ENCODE data around the gene LDLRAD3. TPM values are rescaled to one million over a fixed set of nuclear protein-coding genes. Genes with fewer than 3 reads are reported as not detected.
"Not testable (repeated sequence)": the region's sequence is repeated elsewhere in the genome, so short reads cannot be mapped to it uniquely, and the experiment has no call there.

Gene LDLRAD3
- total RNA-seq, 1 donor from 2014 or later = 39.1 TPM

DNA sequence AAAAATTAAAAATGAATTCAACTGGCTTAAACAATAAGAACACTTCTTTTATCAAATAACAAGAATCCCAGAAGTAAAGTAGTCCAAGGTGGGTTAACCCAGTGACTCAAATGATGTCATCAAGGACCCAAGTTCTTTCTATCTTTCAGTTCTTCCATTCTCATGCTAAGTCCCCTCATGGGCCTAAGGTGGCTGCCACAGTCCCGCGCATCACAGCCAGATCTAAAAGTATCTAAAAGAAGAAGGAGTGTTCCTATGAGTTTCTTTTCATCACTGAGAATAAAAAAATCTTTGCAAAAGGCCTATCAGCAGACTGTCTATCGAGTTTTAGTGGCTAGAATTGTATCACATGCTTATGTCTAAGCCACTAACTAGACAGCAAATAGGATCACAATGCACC, 37.2 kb upstream of the LDLRAD3 start:
- DNase-seq (ENCODE audit: low spot score in 2 of 2, unreplicated experiment in 2 of 2) = no peak
- Mint-ChIP-seq H3K36me3 (peaks cover 9% of the 10 kb centered on the region), H3K4me3 (no peak overlapping the region), H3K9me3 (peaks cover 27% of the 10 kb centered on the region), H3K27me3 (ENCODE audit: low read depth) (no peaks in the 10 kb centered on the region), H3K27ac (no peak overlapping the region), H3K4me1 (peaks cover 7% of the 10 kb centered on the region)
- TF ChIP-seq, protein P1, sequence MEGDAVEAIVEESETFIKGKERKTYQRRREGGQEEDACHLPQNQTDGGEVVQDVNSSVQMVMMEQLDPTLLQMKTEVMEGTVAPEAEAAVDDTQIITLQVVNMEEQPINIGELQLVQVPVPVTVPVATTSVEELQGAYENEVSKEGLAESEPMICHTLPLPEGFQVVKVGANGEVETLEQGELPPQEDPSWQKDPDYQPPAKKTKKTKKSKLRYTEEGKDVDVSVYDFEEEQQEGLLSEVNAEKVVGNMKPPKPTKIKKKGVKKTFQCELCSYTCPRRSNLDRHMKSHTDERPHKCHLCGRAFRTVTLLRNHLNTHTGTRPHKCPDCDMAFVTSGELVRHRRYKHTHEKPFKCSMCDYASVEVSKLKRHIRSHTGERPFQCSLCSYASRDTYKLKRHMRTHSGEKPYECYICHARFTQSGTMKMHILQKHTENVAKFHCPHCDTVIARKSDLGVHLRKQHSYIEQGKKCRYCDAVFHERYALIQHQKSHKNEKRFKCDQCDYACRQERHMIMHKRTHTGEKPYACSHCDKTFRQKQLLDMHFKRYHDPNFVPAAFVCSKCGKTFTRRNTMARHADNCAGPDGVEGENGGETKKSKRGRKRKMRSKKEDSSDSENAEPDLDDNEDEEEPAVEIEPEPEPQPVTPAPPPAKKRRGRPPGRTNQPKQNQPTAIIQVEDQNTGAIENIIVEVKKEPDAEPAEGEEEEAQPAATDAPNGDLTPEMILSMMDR (IDR thresholded peaks at IDR 0.05; ENCODE audit: unreplicated experiment) = no peak

DNA sequence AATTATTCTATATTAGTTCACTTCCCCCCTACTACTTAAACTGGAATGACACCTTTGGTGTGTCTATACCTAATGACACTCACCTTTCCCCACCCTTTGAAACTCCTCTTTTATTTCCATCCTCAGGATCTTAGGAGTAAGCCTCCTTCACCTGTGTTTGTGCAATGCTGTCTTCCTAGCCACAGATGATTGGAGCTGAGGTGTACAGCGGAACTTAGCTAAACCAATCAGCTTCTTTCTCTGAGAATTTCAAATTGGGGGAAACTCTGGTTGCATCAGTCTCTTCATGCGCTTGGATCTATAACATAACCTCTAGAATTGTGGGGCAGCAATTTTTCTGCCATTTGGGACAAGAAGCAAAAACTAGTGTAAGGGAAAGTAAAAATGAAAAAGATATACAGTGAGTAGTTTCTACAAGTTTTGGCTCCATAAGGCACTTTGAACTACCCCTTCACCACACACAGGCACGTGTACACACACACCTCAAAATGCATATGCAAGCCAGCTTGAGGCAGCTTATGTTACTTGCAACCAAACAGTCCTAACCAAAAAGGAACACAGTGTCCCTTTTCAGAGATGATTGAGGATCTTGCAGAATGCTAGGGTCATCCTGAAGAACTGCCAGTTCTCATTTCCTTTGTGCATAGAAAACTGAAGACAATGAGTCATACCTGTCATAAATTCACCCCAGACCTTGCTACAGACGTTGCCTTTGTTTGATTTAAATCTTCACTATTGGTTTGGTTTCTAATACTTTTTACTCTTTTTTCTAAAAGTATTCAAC, 36.0 kb upstream of the LDLRAD3 start:
- H3K9me3 Mint-ChIP-seq = peaks cover 16% of the 10 kb centered on the region
- no peak for DNase-seq (ENCODE audit: low spot score in 2 of 2, unreplicated experiment in 2 of 2)
- TF ChIP-seq, protein P1 (IDR thresholded peaks at IDR 0.05; ENCODE audit: unreplicated experiment) = no peak
- no peaks in the 10 kb centered on the region for H3K27me3 Mint-ChIP-seq (ENCODE audit: low read depth)
- no peak overlapping the region for H3K27ac Mint-ChIP-seq
- H3K4me1 Mint-ChIP-seq = peaks cover 11% of the 10 kb centered on the region
- no peak overlapping the region for H3K4me3 Mint-ChIP-seq
- peaks cover 5% of the 10 kb centered on the region for H3K36me3 Mint-ChIP-seq

DNA sequence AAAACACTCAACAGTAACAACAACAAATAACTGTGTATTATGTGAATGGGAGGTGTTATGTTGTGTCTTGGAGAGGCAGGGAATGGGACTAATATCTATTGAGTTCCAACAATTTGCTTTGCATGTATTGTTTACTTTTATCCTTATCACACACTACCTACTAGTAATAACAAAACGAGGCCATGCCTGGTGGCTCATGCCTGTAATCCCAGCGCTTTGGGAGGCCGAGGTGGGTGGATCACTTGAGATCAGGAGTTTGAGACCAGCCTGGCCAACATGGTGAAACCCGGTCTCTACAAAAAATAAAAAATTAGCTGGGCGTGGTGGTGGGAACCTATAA, 35.5 kb upstream of the LDLRAD3 start:
- DNase-seq (ENCODE audit: low spot score in 2 of 2, unreplicated experiment in 2 of 2); H3K27ac Mint-ChIP-seq; H3K36me3 Mint-ChIP-seq; H3K4me3 Mint-ChIP-seq; H3K27me3 Mint-ChIP-seq (ENCODE audit: low read depth): not testable (repeated sequence)
- Mint-ChIP-seq H3K4me1 (peaks cover 15% of the 10 kb centered on the region), H3K9me3 (peaks cover 11% of the 10 kb centered on the region)

DNA sequence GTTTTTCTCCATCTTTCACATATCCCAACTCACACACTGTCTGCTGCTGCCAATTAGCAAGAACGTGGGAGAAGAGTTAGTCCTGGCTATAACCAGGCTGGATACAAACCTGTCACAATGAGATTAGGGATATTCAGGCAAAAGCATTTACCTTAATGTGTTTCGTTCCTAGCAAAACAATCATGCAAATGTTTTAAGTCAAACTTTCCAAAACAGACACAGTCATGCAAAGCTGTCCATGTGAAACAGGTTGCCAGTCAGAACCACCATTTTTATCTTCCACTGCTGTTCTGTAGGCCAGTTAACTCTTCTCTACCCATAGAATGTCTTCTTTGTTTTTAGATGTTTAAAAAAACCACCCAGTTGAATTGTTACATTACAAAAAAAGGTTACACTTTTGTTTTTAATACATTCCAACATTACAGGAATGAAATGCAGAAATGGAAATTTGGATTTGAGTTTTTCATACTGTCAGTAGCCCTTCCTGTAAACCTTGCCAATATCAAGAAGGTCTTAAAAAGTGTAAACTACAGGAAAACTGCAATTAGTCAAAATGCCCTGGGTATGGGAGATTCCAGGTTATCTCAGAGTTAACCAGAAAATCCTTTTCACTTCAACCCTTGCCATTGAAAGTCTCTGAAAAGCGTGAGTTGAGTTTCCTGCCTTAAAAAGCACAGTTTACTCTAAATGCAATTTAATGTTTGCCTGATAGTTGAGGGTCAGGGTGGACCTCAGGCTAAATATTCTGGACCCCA, 34.2 kb upstream of the LDLRAD3 start:
- Mint-ChIP-seq H3K9me3 (peaks cover 5% of the 10 kb centered on the region), H3K27ac (no peak overlapping the region), H3K4me3 (no peak overlapping the region), H3K4me1 (peaks cover 15% of the 10 kb centered on the region), H3K27me3 (ENCODE audit: low read depth) (no peaks in the 10 kb centered on the region), H3K36me3 (no peaks in the 10 kb centered on the region)
- no peak for DNase-seq (ENCODE audit: low spot score in 2 of 2, unreplicated experiment in 2 of 2)
- TF ChIP-seq, protein P1 (IDR thresholded peaks at IDR 0.05; ENCODE audit: unreplicated experiment) = no peak

DNA sequence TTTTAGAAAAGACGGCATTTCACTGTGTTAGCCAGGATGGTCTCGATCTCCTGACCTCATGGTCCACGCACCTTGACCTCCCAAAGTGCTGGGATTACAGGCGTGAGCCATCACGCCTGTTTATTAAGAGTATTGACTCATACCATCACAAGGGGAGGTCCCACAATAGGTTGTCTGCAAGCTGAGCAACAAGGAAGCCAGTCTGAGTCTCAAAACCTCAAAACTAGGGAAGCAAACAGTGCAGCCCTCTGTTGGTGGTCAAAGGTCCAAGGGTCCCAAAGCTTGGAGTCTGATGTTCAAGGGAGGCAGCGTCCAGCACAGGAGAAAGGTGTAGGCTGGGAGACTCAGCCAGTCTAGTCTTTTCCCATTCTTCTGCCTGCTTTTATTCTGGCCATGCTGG, 32.8 kb upstream of the LDLRAD3 start:
- Mint-ChIP-seq H3K4me3 (no peak overlapping the region), H3K27me3 (ENCODE audit: low read depth) (no peaks in the 10 kb centered on the region), H3K9me3 (peaks cover 5% of the 10 kb centered on the region), H3K27ac (no peak overlapping the region), H3K4me1 (peaks cover 15% of the 10 kb centered on the region), H3K36me3 (no peaks in the 10 kb centered on the region)
- DNase-seq (ENCODE audit: low spot score in 2 of 2, unreplicated experiment in 2 of 2) = no peak
- TF ChIP-seq, protein P1 (IDR thresholded peaks at IDR 0.05; ENCODE audit: unreplicated experiment) = no peak

DNA sequence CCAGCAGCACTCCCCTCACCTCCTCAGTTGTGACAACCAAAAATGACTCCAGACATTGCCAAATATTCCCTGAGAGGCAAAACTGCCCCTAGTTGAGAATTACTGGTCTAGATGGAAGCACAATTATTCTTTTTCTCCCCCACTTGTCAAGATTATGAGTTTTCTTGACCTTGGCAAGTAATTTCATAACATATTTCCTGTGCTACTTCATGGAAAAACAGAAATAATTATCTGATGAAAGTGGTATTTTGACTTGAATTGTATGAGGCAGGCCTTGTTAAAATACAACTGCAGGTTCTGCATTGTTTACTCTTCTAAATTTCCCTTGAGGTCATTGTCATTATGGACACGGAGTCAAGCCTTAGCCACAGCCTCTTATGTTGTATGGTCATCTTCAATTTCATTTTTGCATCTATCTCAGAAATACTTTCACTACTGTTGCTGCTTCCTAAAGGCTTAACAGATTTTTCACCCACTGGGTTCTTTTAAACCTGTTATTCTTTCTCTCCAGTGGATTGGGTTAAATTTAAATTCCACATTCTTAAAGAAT, 32.2 kb upstream of the LDLRAD3 start:
- H3K4me3 Mint-ChIP-seq = no peak overlapping the region
- H3K27ac Mint-ChIP-seq = peak overlapping the region; percentile 13
- TF ChIP-seq, protein P1 (IDR thresholded peaks at IDR 0.05; ENCODE audit: unreplicated experiment) = no peak
- peaks cover 15% of the 10 kb centered on the region for H3K4me1 Mint-ChIP-seq
- DNase-seq (ENCODE audit: low spot score in 2 of 2, unreplicated experiment in 2 of 2) = no peak
- no peaks in the 10 kb centered on the region for H3K36me3 Mint-ChIP-seq
- H3K9me3 Mint-ChIP-seq = peaks cover 2% of the 10 kb centered on the region
- no peaks in the 10 kb centered on the region for H3K27me3 Mint-ChIP-seq (ENCODE audit: low read depth)

DNA sequence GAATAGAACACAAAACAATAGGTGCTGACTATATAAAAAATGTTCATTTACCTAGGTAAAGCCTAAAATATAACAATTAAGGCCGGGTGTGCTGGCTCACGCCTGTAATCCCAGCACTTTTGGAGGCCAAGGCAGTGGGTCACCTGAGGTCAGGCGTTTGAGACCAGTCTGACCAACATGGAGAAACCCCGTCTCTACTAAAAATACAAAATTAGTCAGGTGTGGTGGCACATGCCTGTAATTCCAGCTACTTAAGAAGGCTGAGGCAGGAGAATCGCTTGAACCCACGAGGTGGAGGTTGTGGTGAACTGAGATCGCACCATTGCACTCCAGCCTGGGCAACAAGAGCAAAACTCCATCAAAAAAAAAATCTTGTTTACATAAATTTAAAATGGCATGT, 31.4 kb upstream of the LDLRAD3 start:
- H3K27me3 Mint-ChIP-seq (ENCODE audit: low read depth); H3K4me3 Mint-ChIP-seq; H3K27ac Mint-ChIP-seq; H3K36me3 Mint-ChIP-seq; H3K9me3 Mint-ChIP-seq; DNase-seq (ENCODE audit: low spot score in 2 of 2, unreplicated experiment in 2 of 2): not testable (repeated sequence)
- peaks cover 15% of the 10 kb centered on the region for H3K4me1 Mint-ChIP-seq
